ENCODE data around the gene PLCD3. TPM values are rescaled to one million over a fixed set of nuclear protein-coding genes. Genes with fewer than 3 reads are reported as not detected.

Gene PLCD3
- total and polyA plus RNA-seq, 2 of the 4 experiments (the other 2 are of a cell fraction) = 5.6 to 36.6 TPM

DNA sequence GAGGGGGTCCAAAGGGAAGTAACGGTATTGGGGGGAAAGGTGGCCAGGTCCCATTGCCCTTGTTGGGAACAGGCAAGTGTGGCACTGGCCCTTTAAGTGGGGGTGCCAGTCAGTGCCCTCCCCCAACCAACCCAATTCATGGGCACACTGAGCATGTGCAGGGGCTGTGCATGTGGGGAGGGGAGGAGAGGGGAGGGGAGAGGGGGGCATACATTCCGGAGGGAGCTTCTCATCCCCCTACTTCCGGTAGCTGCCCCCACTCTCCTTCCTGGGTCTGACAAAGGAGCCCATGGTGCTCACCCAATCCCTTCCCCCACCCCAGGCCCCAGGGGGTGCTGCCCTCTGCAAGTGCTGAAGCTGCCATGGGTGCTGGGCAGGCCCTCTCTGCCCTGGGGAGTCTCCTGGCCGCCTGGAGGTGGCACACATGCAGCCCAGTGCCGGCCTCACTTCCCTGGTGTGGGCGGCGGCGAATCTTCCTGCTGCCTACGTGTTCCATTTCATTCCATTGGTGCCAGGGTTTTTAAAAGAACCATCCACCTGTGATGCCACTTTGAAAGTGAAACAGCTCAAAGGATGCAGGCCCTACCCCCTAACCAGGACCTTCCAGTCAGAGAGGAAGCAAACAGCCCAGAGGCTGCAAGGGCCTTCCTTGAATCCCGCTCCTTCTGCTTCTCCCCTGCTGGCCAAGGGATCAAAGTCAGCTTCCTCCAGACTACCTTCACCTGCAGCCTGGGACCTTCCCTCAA, 40.4 kb upstream of the PLCD3 start:
- peak overlapping the region; percentile 96 for H2AK5ac ChIP-seq (ENCODE audit: low read depth, low read length)
- dilution Hi-C loops (cut with HindIII; ENCODE audit: low sequenced_read_pairs, unreplicated experiment) = no loop called here
- peak overlapping the region; percentile 71 for H3K27ac ChIP-seq (ENCODE audit: insufficient read depth, low read length)
- WGBS, 2 experiments (ENCODE audit: extremely low coverage in 2 of 2, insufficient read length in 1 of 2) = 40% methylated on average over 1 of the region's 10 CpGs; no CpG with 5 or more reads in 1 of the 2 experiments
- H4K8ac ChIP-seq (ENCODE audit: low read depth in 2 of 2, low read length in 2 of 2) = peak overlapping the region; percentile 98 to 99
- H4K5ac ChIP-seq (ENCODE audit: low read depth, low read length) = peak overlapping the region; percentile 83
- H2BK15ac ChIP-seq (ENCODE audit: low read depth, low read length) = peak overlapping the region; percentile 93; the same call in 2 of the 3 replicates
- no TSS peak for BruUV-seq (replicated peaks)
- H3K4me1 ChIP-seq (ENCODE audit: control insufficient read depth, insufficient read depth, low read length) = peaks cover 30% of the 10 kb centered on the region
- intact Hi-C loops (cut with micrococcal nuclease) = no loop called here
- peaks cover 0 to 19% of the 10 kb centered on the region in 2 experiments; a peak in 1 of 4 replicates for H3K79me1 ChIP-seq (ENCODE audit: low read depth in 1 of 2, low read length in 2 of 2)
- peaks cover 33% of the 10 kb centered on the region for H3K9me1 ChIP-seq (ENCODE audit: insufficient read depth, low read length)
- DNase-seq = peak; percentile 72
- peak overlapping the region; percentile 88 for H2BK120ac ChIP-seq (ENCODE audit: low read depth, low read length)
- no peaks in the 10 kb centered on the region for H3K27me3 ChIP-seq (ENCODE audit: control insufficient read depth, insufficient read depth, low read length)
- no peak overlapping the region for H3K4me3 ChIP-seq (ENCODE audit: insufficient read depth, low read depth, low read length)
- in situ Hi-C loops (cut with MboI; ENCODE audit: low sequenced_read_pairs) = no loop called here
- peak overlapping the region; percentile 78 for H2BK5ac ChIP-seq (ENCODE audit: low read depth, low read length, poor library complexity, severe bottlenecking)
- H3K18ac ChIP-seq (ENCODE audit: low read depth, low read length) = peak overlapping the region; percentile 48
- POLR2A ChIA-PET (ENCODE audit: unreplicated experiment) = interaction anchor here (0.5 to 2.2 kb wide), 4 partner anchors 11 to 236 kb away, joined by 4 to 10 read pairs (median 8); partner anchors contain the start of genes HEXIM1 and HEXIM2
- peak; percentile 83; the same call in 1 of the 2 replicates for TF ChIP-seq MAZ (IDR thresholded peaks at IDR 0.05; ENCODE audit: borderline replicate concordance, low read depth, low read length)
- TF ChIP-seq, protein P1, sequence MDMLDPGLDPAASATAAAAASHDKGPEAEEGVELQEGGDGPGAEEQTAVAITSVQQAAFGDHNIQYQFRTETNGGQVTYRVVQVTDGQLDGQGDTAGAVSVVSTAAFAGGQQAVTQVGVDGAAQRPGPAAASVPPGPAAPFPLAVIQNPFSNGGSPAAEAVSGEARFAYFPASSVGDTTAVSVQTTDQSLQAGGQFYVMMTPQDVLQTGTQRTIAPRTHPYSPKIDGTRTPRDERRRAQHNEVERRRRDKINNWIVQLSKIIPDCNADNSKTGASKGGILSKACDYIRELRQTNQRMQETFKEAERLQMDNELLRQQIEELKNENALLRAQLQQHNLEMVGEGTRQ (IDR thresholded peaks at IDR 0.05; ENCODE audit: low read depth, low read length) = no peak
- H3K4me2 ChIP-seq (ENCODE audit: low read depth, low read length) = peak overlapping the region; percentile 23
- peak overlapping the region; percentile 82 for H2BK20ac ChIP-seq (ENCODE audit: low read depth, low read length)
- H3K56ac ChIP-seq (ENCODE audit: extremely low read depth, insufficient read depth, low read length) = no peak overlapping the region
- peak overlapping the region; percentile 93 for H2AFZ ChIP-seq (replicated peaks; ENCODE audit: low read length, poor library complexity)
- peak overlapping the region; percentile 87 for H3K14ac ChIP-seq (replicated peaks; ENCODE audit: low read depth, low read length)
- CTCF ChIA-PET = interaction anchor here (0.6 to 1.2 kb wide), 2 partner anchors 21 to 37 kb away, joined by 5 read pairs; partner anchors contain the start of gene ACBD4
- H3K4ac ChIP-seq (ENCODE audit: low read depth, low read length) = peak overlapping the region; percentile 96
- H3K23ac ChIP-seq (ENCODE audit: low read depth, low read length) = peak overlapping the region; percentile 72; the same call in 1 of the 2 replicates
- peak; percentile 77 for ATAC-seq (ENCODE audit: low read depth)
- no peaks in the 10 kb centered on the region for H3K9me3 ChIP-seq (ENCODE audit: control insufficient read depth, insufficient read depth, low read length)
- no peaks in the 10 kb centered on the region for H4K20me1 ChIP-seq (ENCODE audit: insufficient read depth, low read length)
- H3K36me3 ChIP-seq (ENCODE audit: control insufficient read depth, insufficient read depth, low read length) = peaks cover 4% of the 10 kb centered on the region; the same call in 1 of the 2 replicates
- peak overlapping the region; percentile 95 for H2AK9ac ChIP-seq (replicated peaks; ENCODE audit: low read depth, low read length, poor library complexity)
- H3K9ac ChIP-seq (ENCODE audit: low read depth, low read length) = peak overlapping the region; percentile 7; the same call in 1 of the 2 replicates
- H4K91ac ChIP-seq (ENCODE audit: insufficient read depth, low read depth, low read length) = peak overlapping the region; percentile 96
